22Rv1 (cell line): ENCODE data around the gene DNAJC2.

Source experiments
- ZFX ChIP-seq: fragments of 450-650 bp; IDR thresholded peaks from 2 replicates; pipeline ENCODE4 v1.6.1; 2017; ENCODE audit warnings: antibody characterized with exemption, borderline replicate concordance
- TF ChIP-seq, protein P1 (sequence below): fragments of 450-650 bp; IDR thresholded peaks from 2 replicates; pipeline ENCODE4 v1.5.1; 2017; ENCODE audit warnings: mild to moderate bottlenecking

DNA sequence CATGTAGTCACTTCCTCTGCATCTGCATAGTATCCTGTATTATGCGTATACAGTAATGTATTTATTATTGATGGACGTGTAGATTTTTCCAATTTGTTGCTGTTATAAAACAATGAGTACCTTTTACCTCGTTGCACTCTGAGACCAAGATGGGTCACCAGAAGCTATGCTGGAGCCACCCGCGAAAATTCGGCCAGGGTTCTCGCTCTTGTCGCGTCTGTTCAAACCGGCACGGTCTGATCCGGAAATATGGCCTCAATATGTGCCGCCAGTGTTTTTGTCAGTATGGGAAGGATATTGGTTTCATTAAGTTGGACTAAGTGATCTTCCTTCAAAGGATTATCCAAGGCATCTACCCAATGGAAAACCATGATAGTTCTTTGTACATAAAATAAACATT is 3.9 kb upstream of the DNAJC2 start:
- TF ChIP-seq, protein P1, sequence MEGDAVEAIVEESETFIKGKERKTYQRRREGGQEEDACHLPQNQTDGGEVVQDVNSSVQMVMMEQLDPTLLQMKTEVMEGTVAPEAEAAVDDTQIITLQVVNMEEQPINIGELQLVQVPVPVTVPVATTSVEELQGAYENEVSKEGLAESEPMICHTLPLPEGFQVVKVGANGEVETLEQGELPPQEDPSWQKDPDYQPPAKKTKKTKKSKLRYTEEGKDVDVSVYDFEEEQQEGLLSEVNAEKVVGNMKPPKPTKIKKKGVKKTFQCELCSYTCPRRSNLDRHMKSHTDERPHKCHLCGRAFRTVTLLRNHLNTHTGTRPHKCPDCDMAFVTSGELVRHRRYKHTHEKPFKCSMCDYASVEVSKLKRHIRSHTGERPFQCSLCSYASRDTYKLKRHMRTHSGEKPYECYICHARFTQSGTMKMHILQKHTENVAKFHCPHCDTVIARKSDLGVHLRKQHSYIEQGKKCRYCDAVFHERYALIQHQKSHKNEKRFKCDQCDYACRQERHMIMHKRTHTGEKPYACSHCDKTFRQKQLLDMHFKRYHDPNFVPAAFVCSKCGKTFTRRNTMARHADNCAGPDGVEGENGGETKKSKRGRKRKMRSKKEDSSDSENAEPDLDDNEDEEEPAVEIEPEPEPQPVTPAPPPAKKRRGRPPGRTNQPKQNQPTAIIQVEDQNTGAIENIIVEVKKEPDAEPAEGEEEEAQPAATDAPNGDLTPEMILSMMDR: no peak
- no peak for TF ChIP-seq ZFX
